ENCODE results near the gene ANKMY1.

- no peak for TF ChIP-seq RARB (CRISPR knock-in tag; IDR thresholded peaks at IDR 0.05)
- no peak for TF ChIP-seq CREB5 (CRISPR knock-in tag; IDR thresholded peaks at IDR 0.05; ENCODE audit: low read depth)
- TF ChIP-seq TCF4 (CRISPR knock-in tag; IDR thresholded peaks at IDR 0.05; ENCODE audit: borderline replicate concordance), result no peak
- TF ChIP-seq ESRRG (CRISPR knock-in tag; IDR thresholded peaks at IDR 0.05), result no peak
- no peak for TF ChIP-seq ZNF565 (CRISPR knock-in tag; conservative IDR thresholded peaks at IDR 0.05; ENCODE audit: low read depth)
- TF ChIP-seq TOX (CRISPR knock-in tag; IDR thresholded peaks at IDR 0.05; ENCODE audit: borderline replicate concordance), result no peak
- TF ChIP-seq PATZ1 (CRISPR knock-in tag; IDR thresholded peaks at IDR 0.05; ENCODE audit: borderline replicate concordance), result no peak
- TF ChIP-seq ARNTL (CRISPR knock-in tag; IDR thresholded peaks at IDR 0.05; ENCODE audit: borderline replicate concordance, low read depth), result no peak
- no peak for TF ChIP-seq OSR1 (CRISPR knock-in tag; IDR thresholded peaks at IDR 0.05)
- no peak for TF ChIP-seq POU6F1 (CRISPR knock-in tag; IDR thresholded peaks at IDR 0.05; ENCODE audit: borderline replicate concordance, low read depth)
- no peak for TF ChIP-seq ISL1 (CRISPR knock-in tag; IDR thresholded peaks at IDR 0.05)
- TF ChIP-seq CSRNP3 (CRISPR knock-in tag; IDR thresholded peaks at IDR 0.05), result no peak
- TF ChIP-seq ZC3H10 (CRISPR knock-in tag; IDR thresholded peaks at IDR 0.05), result no peak
These were observed 17.9 kb downstream of the ANKMY1 start for GRCh38 chr2:240539906-240540305.
